HG03097 (cell line): ENCODE measurements around the gene CYP24A1.
"Not testable (repeated sequence)": the region's sequence is repeated elsewhere in the genome, so short reads cannot be mapped to it uniquely, and the experiment has no call there.

Source experiments
- ATAC-seq: cut with Tn5 transposase; IDR thresholded peaks from one replicate; pipeline ENCODE4 v1.9.1; 2021; ENCODE audit not compliant: unreplicated experiment, low FRiP score

CYP24A1 gene

GRCh38 chr20:54138427-54138826, 35.4 kb downstream of the CYP24A1 start:
- ATAC-seq = no peak

GRCh38 chr20:54137115-54137514, 36.7 kb downstream of the CYP24A1 start:
- ATAC-seq = no peak

DNA sequence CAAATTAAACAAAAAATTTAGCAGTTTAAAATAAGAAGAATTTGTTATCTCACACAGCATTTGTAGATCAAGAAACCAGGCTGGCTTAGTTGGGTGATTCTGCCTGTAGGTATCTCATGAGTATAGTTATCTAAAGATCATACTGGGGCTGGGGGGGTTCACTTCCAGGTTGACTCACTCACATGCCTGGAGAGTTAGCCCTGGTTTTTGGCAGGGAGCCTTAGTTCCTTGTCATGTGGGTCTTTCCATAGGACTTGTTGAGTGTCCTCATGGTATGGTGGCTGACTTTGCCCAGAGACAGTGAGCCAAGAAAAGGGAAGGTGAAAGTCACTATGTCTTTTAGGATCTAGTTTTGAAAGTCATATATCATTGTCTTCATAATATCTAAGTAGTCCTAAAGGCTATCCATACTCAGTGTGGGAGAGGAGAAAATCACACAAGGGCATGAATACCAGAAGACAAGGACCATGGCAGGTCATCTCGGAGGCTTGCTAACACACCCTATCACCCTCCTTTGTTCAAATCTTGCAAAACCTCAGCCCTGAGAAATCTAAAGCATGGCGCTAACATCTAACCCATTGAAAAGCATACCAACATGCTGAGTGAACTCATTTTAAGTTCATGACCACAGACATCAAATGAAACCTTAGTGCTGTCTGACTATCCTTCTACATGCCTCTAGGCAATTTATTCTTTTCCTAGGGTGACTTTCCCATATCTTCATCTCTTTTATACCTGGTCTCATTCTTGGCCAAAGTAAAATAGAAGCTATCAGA, 39.2 kb downstream of the CYP24A1 start:
- ATAC-seq = no peak

DNA sequence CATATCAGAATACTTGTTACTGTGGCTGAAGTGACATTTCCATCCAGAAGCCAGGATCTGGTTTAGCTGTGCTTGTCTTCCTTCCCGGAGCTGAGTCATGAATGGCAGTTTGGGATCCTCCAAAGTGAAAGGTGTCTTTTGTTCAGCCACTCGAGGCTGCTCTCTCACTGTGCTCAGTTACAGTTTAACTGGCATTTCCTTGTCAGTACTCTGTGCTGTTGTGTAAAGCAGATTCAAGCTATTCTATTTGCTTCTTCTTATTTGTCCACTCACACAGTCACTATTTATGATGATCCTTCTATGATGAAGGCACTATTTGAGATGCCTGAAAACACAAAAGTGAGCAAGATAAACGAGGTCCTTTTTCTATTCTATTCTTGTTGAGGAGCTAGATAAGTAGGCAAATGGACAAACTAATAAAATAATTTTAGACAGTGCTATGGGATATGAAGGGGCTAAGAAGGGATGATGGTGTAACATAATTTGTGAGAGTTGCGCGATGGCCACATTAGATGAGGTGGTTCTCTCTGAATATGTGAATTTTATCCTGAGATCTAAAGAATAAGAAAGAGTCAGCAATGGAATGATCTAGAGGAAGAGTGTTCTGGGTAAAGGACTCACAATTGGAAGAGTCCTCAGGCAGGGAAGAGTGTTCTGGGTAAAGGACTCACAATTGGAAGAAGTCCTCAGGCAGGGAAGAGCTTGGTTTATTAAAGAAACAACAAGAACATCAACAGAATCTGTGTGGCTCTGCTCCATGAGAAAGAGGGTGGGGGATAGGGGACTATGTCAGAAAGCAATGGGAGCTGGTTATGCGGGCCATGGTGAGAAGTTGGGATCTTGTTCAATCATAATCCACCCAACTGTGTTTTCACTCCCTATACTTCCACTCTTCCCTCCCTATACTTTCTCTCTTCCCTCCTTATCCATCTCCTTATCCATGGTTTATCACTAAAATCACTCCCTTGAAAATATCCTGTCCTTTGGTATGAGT, 40.1 kb downstream of the CYP24A1 start:
- ATAC-seq = no peak

GRCh38 chr20:54132612-54133433, 41.0 kb downstream of the CYP24A1 start:
- ATAC-seq = no peak

GRCh38 chr20:54131675-54132611, 41.8 kb downstream of the CYP24A1 start:
- ATAC-seq = no peak

DNA sequence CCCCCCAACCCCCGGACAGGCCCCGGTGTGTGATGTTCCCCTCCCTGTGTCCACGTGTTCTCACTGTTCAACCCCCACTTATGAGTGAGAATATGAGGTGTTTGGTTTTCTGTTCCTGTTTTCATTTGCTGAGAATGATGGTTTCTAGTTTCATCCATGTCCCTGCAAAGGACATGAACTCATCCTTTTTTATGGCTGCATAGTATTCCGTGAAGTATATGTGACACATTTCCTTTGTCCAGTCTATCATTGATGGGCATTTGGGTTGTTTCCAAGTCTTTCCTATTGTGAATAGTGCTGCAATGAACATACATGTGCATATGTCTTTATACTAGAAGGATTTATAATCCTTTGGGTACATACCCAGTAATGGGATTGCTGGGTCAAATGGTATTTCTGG, 42.7 kb downstream of the CYP24A1 start:
- ATAC-seq = not testable (repeated sequence)

- no peak for ATAC-seq
Measured at GRCh38 chr20:54129350-54129749, 44.4 kb downstream of the CYP24A1 start.

GRCh38 chr20:54127855-54128574, 45.8 kb downstream of the CYP24A1 start:
- no peak for ATAC-seq

DNA sequence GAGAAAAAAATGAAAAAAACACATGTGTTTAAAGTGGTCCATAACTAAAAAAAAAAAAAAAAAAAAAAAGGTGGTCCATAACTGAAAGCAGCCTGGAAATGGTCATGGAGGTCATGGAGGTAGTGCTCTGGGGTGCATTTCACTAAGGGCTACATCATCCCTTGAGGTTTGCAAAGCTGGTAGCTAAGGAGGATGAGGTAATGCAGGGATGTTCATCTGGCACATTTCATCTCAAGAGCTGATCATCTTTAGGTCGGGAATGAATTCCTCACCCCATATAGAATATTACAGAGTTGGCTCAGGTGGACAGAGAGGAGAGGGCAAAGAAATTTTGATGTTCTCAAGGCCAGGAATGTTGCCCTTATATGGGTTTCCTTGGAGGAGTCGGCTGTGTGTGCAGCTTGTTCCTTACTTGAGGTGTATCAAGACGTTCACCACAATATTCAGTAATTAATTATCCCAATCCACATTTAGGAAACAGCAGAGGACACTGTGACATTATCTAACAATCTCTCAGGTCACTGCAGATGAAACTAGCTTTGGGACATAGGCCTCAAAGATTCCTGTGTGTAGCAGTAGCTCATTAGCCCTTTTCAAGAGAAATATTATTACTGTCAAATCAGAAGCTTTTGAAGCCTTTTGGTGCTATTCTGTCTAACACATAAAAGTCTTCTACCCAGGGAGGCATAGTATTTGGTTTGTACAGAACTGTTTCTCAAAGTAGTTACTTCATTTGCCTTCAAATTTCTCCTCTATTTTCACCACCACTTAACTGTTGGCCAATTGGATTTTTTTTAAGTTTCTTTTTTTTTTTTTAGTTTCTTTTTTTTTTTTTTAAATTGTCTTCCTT, 46.8 kb downstream of the CYP24A1 start:
- ATAC-seq = no peak

DNA sequence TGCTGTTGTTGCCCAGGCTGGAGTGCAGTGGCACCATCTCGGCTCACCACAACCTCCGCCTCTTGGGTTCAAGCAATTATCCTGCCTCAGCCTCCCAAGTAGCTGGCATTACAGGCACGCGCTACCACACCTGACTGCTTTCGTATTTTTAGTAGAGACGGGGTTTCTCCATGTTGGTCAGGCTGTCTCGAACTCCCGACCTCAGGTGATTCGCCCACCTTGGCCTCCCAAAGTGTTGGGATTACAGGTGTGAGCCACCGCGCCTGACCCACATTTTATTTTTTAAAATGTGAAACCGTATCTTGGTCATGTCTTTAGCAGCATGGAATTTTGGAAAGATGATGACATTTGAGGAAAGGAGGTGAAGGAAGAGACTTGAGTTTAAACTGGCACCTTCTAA, 47.5 kb downstream of the CYP24A1 start:
- not testable (repeated sequence) for ATAC-seq

DNA sequence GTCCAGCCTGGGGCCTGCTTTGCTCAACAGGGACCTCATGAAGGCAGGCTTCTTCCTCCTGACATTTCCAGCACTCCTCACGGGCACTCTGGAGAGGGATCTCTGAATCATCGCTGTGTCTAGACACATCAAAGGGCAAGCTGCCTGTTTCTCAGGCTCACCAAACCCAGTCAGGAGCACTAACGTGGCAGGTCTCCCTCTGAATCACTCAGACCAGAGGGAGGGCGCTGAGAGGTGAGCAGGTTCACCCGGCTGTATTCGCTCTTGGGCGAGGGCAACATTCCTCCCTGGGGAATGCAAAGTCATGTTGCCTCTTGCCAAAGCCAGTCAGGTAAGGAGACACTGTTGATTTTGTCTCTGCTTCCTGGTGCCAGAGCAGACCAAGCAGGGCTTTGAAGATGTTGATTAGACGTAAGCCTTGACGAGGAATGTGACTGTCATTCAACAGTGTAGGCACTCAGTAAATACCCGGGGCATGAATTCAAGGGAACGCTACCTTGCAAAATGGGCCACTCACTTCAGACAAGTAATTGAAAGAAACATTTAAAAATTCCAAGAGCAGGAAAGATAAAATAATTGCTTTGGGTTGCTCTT, 50.1 kb downstream of the CYP24A1 start:
- ATAC-seq = no peak

- ATAC-seq = no peak
Measured at GRCh38 chr20:54122681-54123586, 50.9 kb downstream of the CYP24A1 start.

- ATAC-seq = no peak
Measured at GRCh38 chr20:54122189-54122588, 51.6 kb downstream of the CYP24A1 start.

GRCh38 chr20:54119744-54120143, 54.0 kb downstream of the CYP24A1 start:
- no peak for ATAC-seq

- ATAC-seq = no peak
Measured at GRCh38 chr20:54118220-54119001, 55.4 kb downstream of the CYP24A1 start.
